Activated naive CD4-positive, alpha-beta T cell treated with anti-CD3 and anti-CD28 coated beads, Interleukin-2, amount 10 ng/mL, durations not matched to agents 7 days and 5 days (primary cell): Measurements from ENCODE around the gene RMDN2.

ENCODE experiments used
- CTCF ChIA-PET: fragments of 350-600 bp; sonication (Branson Sonifier 250); formaldehyde crosslinking; loops from one replicate; lab custom pipeline; 2021; ENCODE audit warnings: antibody characterized with exemption; lab: Charles Lee
- DNase-seq: peaks from one replicate; pipeline ENCODE4 v3.0.0-alpha.2; 2020
- H3K27ac Mint-ChIP-seq: one replicate; pipeline ENCODE4 v1.8.0; 2021; ENCODE audit warnings: mild to moderate bottlenecking, moderate library complexity, mixed read lengths
- H3K27me3 Mint-ChIP-seq: one replicate; pipeline ENCODE4 v1.8.0; 2021; ENCODE audit warnings: mild to moderate bottlenecking, mixed read lengths
- H3K36me3 Mint-ChIP-seq: one replicate; pipeline ENCODE4 v1.8.0; 2021; ENCODE audit warnings: mixed read lengths
- H3K4me1 Mint-ChIP-seq: one replicate; pipeline ENCODE4 v1.8.0; 2021; ENCODE audit warnings: mixed read lengths
- H3K4me3 Mint-ChIP-seq: one replicate; pipeline ENCODE4 v1.8.0; 2021; ENCODE audit warnings: mild to moderate bottlenecking, moderate library complexity, mixed read lengths
- H3K9me3 Mint-ChIP-seq: one replicate; pipeline ENCODE4 v1.8.0; 2021; ENCODE audit warnings: mixed read lengths

RMDN2 gene

GRCh38 chr2:37971971-37972370 lies 46.9 kb downstream of the RMDN2 start:
- Mint-ChIP-seq H3K27ac (no peak overlapping the region), H3K4me3 (no peak overlapping the region), H3K9me3 (peaks cover 2% of the 10 kb centered on the region), H3K4me1 (no peaks in the 10 kb centered on the region), H3K36me3 (no peaks in the 10 kb centered on the region), H3K27me3 (peaks cover 4% of the 10 kb centered on the region)
- DNase-seq, result no peak
- CTCF ChIA-PET, result no interaction called here

GRCh38 chr2:37973615-37974353 lies 48.7 kb downstream of the RMDN2 start:
- H3K4me1 Mint-ChIP-seq, result no peaks in the 10 kb centered on the region
- no peak overlapping the region for H3K4me3 Mint-ChIP-seq
- no peak overlapping the region for H3K27ac Mint-ChIP-seq
- no peaks in the 10 kb centered on the region for H3K36me3 Mint-ChIP-seq
- H3K27me3 Mint-ChIP-seq, result peaks cover 4% of the 10 kb centered on the region
- CTCF ChIA-PET, result no interaction called here
- DNase-seq, result no peak
- no peaks in the 10 kb centered on the region for H3K9me3 Mint-ChIP-seq

- no peaks in the 10 kb centered on the region for H3K36me3 Mint-ChIP-seq
- H3K9me3 Mint-ChIP-seq, result no peaks in the 10 kb centered on the region
- H3K27me3 Mint-ChIP-seq, result no peaks in the 10 kb centered on the region
- CTCF ChIA-PET, result no interaction called here
- no peak for DNase-seq
- H3K27ac Mint-ChIP-seq, result no peak overlapping the region
- no peaks in the 10 kb centered on the region for H3K4me1 Mint-ChIP-seq
- H3K4me3 Mint-ChIP-seq, result no peak overlapping the region
Observed at GRCh38 chr2:37975808-37976207, 50.7 kb downstream of the RMDN2 start.

- CTCF ChIA-PET, result no interaction called here
- no peaks in the 10 kb centered on the region for H3K36me3 Mint-ChIP-seq
- no peaks in the 10 kb centered on the region for H3K27me3 Mint-ChIP-seq
- no peak overlapping the region for H3K27ac Mint-ChIP-seq
- no peak for DNase-seq
- H3K4me1 Mint-ChIP-seq, result no peaks in the 10 kb centered on the region
- H3K9me3 Mint-ChIP-seq, result no peaks in the 10 kb centered on the region
- H3K4me3 Mint-ChIP-seq, result no peak overlapping the region
Observed at GRCh38 chr2:37976411-37976810, 51.3 kb downstream of the RMDN2 start.

GRCh38 chr2:37982147-37982582 lies 57.1 kb downstream of the RMDN2 start:
- Mint-ChIP-seq H3K4me1 (no peaks in the 10 kb centered on the region), H3K27ac (no peak overlapping the region), H3K36me3 (no peaks in the 10 kb centered on the region), H3K4me3 (no peak overlapping the region), H3K27me3 (no peaks in the 10 kb centered on the region), H3K9me3 (no peaks in the 10 kb centered on the region)
- DNase-seq, result peak; percentile 66
- CTCF ChIA-PET, result interaction anchor here (0.6 to 1.1 kb wide), 4 partner anchors 9 to 586 kb away, joined by 3 to 7 read pairs (median 3); no protein-coding TSS in a partner anchor

- no peaks in the 10 kb centered on the region for H3K27me3 Mint-ChIP-seq
- H3K27ac Mint-ChIP-seq, result no peak overlapping the region
- H3K9me3 Mint-ChIP-seq, result no peaks in the 10 kb centered on the region
- no peaks in the 10 kb centered on the region for H3K36me3 Mint-ChIP-seq
- H3K4me1 Mint-ChIP-seq, result no peaks in the 10 kb centered on the region
- CTCF ChIA-PET, result interaction anchor here (1.1 kb wide), 1 partner anchor 292 kb away, joined by 7 read pairs; no protein-coding TSS in a partner anchor
- no peak overlapping the region for H3K4me3 Mint-ChIP-seq
- no peak for DNase-seq
Observed at GRCh38 chr2:37982847-37983246, 57.8 kb downstream of the RMDN2 start.

GRCh38 chr2:37983719-37984118 lies 58.6 kb downstream of the RMDN2 start:
- no peak for DNase-seq
- H3K27ac Mint-ChIP-seq, result no peak overlapping the region
- H3K4me3 Mint-ChIP-seq, result no peak overlapping the region
- no peaks in the 10 kb centered on the region for H3K4me1 Mint-ChIP-seq
- CTCF ChIA-PET, result interaction anchor here (1.5 kb wide), 1 partner anchor 142 kb away, joined by 3 read pairs; no protein-coding TSS in a partner anchor
- H3K9me3 Mint-ChIP-seq, result no peaks in the 10 kb centered on the region
- H3K36me3 Mint-ChIP-seq, result no peaks in the 10 kb centered on the region
- H3K27me3 Mint-ChIP-seq, result no peaks in the 10 kb centered on the region

- H3K4me3 Mint-ChIP-seq, result no peak overlapping the region
- CTCF ChIA-PET, result interaction anchor here (0.9 to 1.5 kb wide), 3 partner anchors 130 to 142 kb away, joined by 3 read pairs; no protein-coding TSS in a partner anchor
- no peaks in the 10 kb centered on the region for H3K4me1 Mint-ChIP-seq
- H3K27ac Mint-ChIP-seq, result no peak overlapping the region
- H3K9me3 Mint-ChIP-seq, result no peaks in the 10 kb centered on the region
- H3K27me3 Mint-ChIP-seq, result no peaks in the 10 kb centered on the region
- DNase-seq, result no peak
- H3K36me3 Mint-ChIP-seq, result no peaks in the 10 kb centered on the region
Observed at GRCh38 chr2:37984176-37984575, 59.1 kb downstream of the RMDN2 start.

- H3K27me3 Mint-ChIP-seq, result no peaks in the 10 kb centered on the region
- no peak overlapping the region for H3K27ac Mint-ChIP-seq
- H3K9me3 Mint-ChIP-seq, result no peaks in the 10 kb centered on the region
- H3K36me3 Mint-ChIP-seq, result no peaks in the 10 kb centered on the region
- CTCF ChIA-PET, result interaction anchor here (0.9 to 1.5 kb wide), 4 partner anchors 125 to 141 kb away, joined by 3 read pairs; no protein-coding TSS in a partner anchor
- no peak for DNase-seq
- H3K4me3 Mint-ChIP-seq, result no peak overlapping the region
- H3K4me1 Mint-ChIP-seq, result no peaks in the 10 kb centered on the region
Observed at GRCh38 chr2:37984589-37984988, 59.5 kb downstream of the RMDN2 start.

GRCh38 chr2:37985333-37985732 lies 60.2 kb downstream of the RMDN2 start:
- CTCF ChIA-PET, result interaction anchor here (0.7 to 1.5 kb wide), 5 partner anchors 120 to 141 kb away, joined by 3 read pairs; no protein-coding TSS in a partner anchor
- no peaks in the 10 kb centered on the region for H3K36me3 Mint-ChIP-seq
- no peaks in the 10 kb centered on the region for H3K9me3 Mint-ChIP-seq
- H3K4me1 Mint-ChIP-seq, result no peaks in the 10 kb centered on the region
- DNase-seq, result no peak
- H3K27me3 Mint-ChIP-seq, result no peaks in the 10 kb centered on the region
- no peak overlapping the region for H3K27ac Mint-ChIP-seq
- H3K4me3 Mint-ChIP-seq, result no peak overlapping the region

GRCh38 chr2:37987098-37987775 lies 62.1 kb downstream of the RMDN2 start:
- CTCF ChIA-PET, result interaction anchor here (1.6 kb wide), 1 partner anchor 127 kb away, joined by 3 read pairs; no protein-coding TSS in a partner anchor
- Mint-ChIP-seq H3K4me3 (no peak overlapping the region), H3K27me3 (no peaks in the 10 kb centered on the region), H3K36me3 (no peaks in the 10 kb centered on the region), H3K27ac (no peak overlapping the region), H3K9me3 (no peaks in the 10 kb centered on the region), H3K4me1 (no peaks in the 10 kb centered on the region)
- no peak for DNase-seq

GRCh38 chr2:37992601-37993000 lies 67.5 kb downstream of the RMDN2 start:
- H3K27ac Mint-ChIP-seq, result no peak overlapping the region
- H3K4me3 Mint-ChIP-seq, result no peak overlapping the region
- H3K36me3 Mint-ChIP-seq, result no peaks in the 10 kb centered on the region
- no peaks in the 10 kb centered on the region for H3K4me1 Mint-ChIP-seq
- CTCF ChIA-PET, result interaction anchor here (0.6 to 2.0 kb wide), 5 partner anchors 58 to 282 kb away, joined by 3 to 8 read pairs (median 4); no protein-coding TSS in a partner anchor
- no peaks in the 10 kb centered on the region for H3K9me3 Mint-ChIP-seq
- no peaks in the 10 kb centered on the region for H3K27me3 Mint-ChIP-seq
- DNase-seq, result no peak

GRCh38 chr2:37993143-37993542 lies 68.1 kb downstream of the RMDN2 start:
- Mint-ChIP-seq H3K4me3 (no peak overlapping the region), H3K27me3 (no peaks in the 10 kb centered on the region), H3K36me3 (no peaks in the 10 kb centered on the region), H3K27ac (no peak overlapping the region), H3K4me1 (no peaks in the 10 kb centered on the region), H3K9me3 (no peaks in the 10 kb centered on the region)
- no peak for DNase-seq
- CTCF ChIA-PET, result interaction anchor here (0.6 to 2.0 kb wide), 4 partner anchors 59 to 281 kb away, joined by 3 to 4 read pairs (median 4); no protein-coding TSS in a partner anchor

GRCh38 chr2:37997629-37998028 lies 72.5 kb downstream of the RMDN2 start:
- Mint-ChIP-seq H3K27me3 (no peaks in the 10 kb centered on the region), H3K4me3 (no peak overlapping the region), H3K9me3 (peaks cover 3% of the 10 kb centered on the region), H3K36me3 (no peaks in the 10 kb centered on the region), H3K4me1 (no peaks in the 10 kb centered on the region), H3K27ac (no peak overlapping the region)
- no peak for DNase-seq
- CTCF ChIA-PET, result no interaction called here
